HG03565 (cell line): Measurements from ENCODE around the gene SPIRE1.
"Not testable (repeated sequence)": the region's sequence is repeated elsewhere in the genome, so short reads cannot be mapped to it uniquely, and the experiment has no call there.

ENCODE experiments used
- ATAC-seq: cut with Tn5 transposase; IDR thresholded peaks from one replicate; pipeline ENCODE4 v1.9.1; 2021; ENCODE audit warnings: mild to moderate bottlenecking, moderate library complexity; ENCODE audit not compliant: unreplicated experiment

SPIRE1 gene

GRCh38 chr18:12556946-12557806 is 100.7 kb downstream of the SPIRE1 start:
- no peak for ATAC-seq

GRCh38 chr18:12554796-12555388 is 103.0 kb downstream of the SPIRE1 start:
- ATAC-seq: no peak

- ATAC-seq: no peak
Measured at GRCh38 chr18:12552879-12553242, 105.0 kb downstream of the SPIRE1 start.

- not testable (repeated sequence) for ATAC-seq
Measured at GRCh38 chr18:12551943-12552878, 105.7 kb downstream of the SPIRE1 start.

- ATAC-seq: not testable (repeated sequence)
Measured at GRCh38 chr18:12551466-12551865, 106.4 kb downstream of the SPIRE1 start.

GRCh38 chr18:12543697-12544096 is 114.2 kb downstream of the SPIRE1 start:
- no peak for ATAC-seq

- no peak for ATAC-seq
Measured at GRCh38 chr18:12540751-12541150, 117.2 kb downstream of the SPIRE1 start.

GRCh38 chr18:12539158-12539557 is 118.7 kb downstream of the SPIRE1 start:
- not testable (repeated sequence) for ATAC-seq

GRCh38 chr18:12534820-12535219 is 123.1 kb downstream of the SPIRE1 start:
- ATAC-seq: no peak

- ATAC-seq: no peak
Measured at GRCh38 chr18:12532661-12533060, 125.2 kb downstream of the SPIRE1 start.

GRCh38 chr18:12531749-12532148 is 126.2 kb downstream of the SPIRE1 start:
- no peak for ATAC-seq

- no peak for ATAC-seq
Measured at GRCh38 chr18:12520442-12520992, 137.4 kb downstream of the SPIRE1 start.

GRCh38 chr18:12518832-12519531 is 138.9 kb downstream of the SPIRE1 start:
- ATAC-seq: no peak

GRCh38 chr18:12518326-12518725 is 139.6 kb downstream of the SPIRE1 start:
- no peak for ATAC-seq

- no peak for ATAC-seq
Measured at GRCh38 chr18:12517142-12517825, 140.6 kb downstream of the SPIRE1 start.

GRCh38 chr18:12516049-12516630 is 141.8 kb downstream of the SPIRE1 start:
- ATAC-seq: no peak

GRCh38 chr18:12515550-12515949 is 142.4 kb downstream of the SPIRE1 start:
- ATAC-seq: no peak

GRCh38 chr18:12507007-12507406 is 150.9 kb downstream of the SPIRE1 start:
- ATAC-seq: no peak

- ATAC-seq: no peak
Measured at GRCh38 chr18:12500986-12501385, 156.9 kb downstream of the SPIRE1 start.
